ENCODE results near the gene ADARB1.
A peak's percentile ranks its signal among the peaks of the same experiment; 100 is the strongest.

Gene ADARB1

DNA sequence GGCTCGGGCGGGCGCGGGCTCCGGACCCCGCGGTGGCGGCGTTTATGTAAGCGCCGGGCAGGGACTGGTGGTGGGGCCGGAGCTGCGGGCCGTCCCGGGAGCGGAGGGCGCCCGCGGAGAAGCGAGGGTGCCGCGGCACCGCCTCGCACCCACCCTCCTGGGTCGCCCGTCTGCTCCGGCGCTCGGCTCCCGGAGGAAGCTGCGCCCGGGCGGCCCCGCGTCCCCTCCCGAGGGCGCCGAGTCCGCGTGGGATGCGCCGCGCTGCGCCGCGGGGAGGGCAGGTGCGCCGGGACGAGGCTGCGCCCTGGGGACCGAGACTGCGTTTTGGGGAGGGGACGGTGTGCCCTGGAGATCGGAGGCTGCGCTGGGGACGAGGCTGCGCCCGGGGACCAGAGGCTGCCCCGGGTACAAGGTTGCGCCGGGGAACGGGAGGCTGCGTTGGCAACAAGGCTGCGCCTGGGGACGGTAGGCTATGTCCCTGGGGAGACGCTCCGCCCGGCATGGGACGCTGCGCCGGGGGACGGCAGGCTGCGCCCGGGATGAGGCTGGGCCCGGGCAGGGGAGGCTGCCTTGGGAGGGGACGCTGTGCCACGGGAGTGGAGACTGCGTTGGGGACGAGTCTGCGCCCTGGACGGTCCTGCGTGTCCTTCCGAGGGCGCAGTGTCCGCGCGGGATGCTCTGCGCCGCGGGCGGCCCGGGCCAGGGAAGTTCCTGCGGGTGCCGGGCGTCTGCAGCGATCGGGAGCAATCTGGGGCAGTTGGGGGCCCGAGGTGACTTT, 627 bp downstream of the ADARB1 start:
- TF ChIP-seq, protein P1, sequence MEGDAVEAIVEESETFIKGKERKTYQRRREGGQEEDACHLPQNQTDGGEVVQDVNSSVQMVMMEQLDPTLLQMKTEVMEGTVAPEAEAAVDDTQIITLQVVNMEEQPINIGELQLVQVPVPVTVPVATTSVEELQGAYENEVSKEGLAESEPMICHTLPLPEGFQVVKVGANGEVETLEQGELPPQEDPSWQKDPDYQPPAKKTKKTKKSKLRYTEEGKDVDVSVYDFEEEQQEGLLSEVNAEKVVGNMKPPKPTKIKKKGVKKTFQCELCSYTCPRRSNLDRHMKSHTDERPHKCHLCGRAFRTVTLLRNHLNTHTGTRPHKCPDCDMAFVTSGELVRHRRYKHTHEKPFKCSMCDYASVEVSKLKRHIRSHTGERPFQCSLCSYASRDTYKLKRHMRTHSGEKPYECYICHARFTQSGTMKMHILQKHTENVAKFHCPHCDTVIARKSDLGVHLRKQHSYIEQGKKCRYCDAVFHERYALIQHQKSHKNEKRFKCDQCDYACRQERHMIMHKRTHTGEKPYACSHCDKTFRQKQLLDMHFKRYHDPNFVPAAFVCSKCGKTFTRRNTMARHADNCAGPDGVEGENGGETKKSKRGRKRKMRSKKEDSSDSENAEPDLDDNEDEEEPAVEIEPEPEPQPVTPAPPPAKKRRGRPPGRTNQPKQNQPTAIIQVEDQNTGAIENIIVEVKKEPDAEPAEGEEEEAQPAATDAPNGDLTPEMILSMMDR (IDR thresholded peaks at IDR 0.05; ENCODE audit: borderline replicate concordance, control extremely low read depth, extremely low read depth, insufficient read depth, missing control alignments): no peak
- in situ Hi-C loops (cut with MboI; ENCODE audit: low sequenced_read_pairs, unreplicated experiment): no loop called here
- DNase-seq (ENCODE audit: low spot score): peak; percentile 61

GRCh38 chr21:45075596-45076244, 1.3 kb downstream of the ADARB1 start:
- TF ChIP-seq, protein P1 (IDR thresholded peaks at IDR 0.05; ENCODE audit: borderline replicate concordance, control extremely low read depth, extremely low read depth, insufficient read depth, missing control alignments): no peak
- no peak for DNase-seq (ENCODE audit: low spot score)
- in situ Hi-C loops (cut with MboI; ENCODE audit: low sequenced_read_pairs, unreplicated experiment): no loop called here

DNA sequence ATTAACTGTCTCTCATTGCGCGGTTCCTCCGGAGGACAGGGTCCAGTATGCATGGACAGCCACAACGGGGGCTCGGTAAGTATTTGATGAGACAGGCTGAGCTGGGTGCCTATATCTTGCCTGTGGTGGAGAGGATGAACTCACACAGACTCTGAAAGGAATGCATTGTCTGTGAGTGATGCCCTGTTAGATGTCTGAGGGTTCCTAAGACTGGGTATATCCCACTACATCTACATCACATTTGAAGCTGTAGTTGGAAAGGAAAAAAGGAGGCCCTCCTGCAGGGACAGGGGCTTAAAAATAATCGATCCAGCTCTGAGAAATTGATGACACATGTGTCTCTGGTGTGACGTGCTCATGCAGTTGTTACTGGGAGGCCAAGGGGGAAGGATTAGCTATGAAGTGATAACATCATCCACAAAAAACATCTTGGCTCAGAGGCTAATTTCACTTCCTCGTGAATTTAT, 1.9 kb downstream of the ADARB1 start:
- TF ChIP-seq, protein P1 (IDR thresholded peaks at IDR 0.05; ENCODE audit: borderline replicate concordance, control extremely low read depth, extremely low read depth, insufficient read depth, missing control alignments): no peak
- in situ Hi-C loops (cut with MboI; ENCODE audit: low sequenced_read_pairs, unreplicated experiment): no loop called here
- no peak for DNase-seq (ENCODE audit: low spot score)

DNA sequence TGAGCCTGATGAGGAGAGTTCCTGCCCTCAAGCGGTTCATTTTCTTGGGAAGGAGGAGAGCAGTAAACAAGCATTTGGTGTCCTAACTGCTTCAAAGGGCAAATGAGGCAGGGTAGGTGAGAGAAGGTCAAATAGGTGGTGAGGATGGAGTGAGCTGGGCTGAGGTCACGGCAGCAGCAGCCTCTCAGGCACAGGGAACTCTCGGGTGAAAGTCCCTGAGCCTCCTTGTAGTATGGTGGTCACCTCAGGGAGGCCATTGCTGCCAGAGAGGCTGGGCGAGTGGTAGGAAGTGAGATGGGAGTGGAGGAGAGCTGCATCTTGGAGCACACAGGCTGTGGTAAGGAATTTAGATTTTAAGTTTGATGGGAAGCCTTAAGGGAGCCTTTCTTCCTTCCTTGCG, 4.0 kb downstream of the ADARB1 start:
- no peak for DNase-seq (ENCODE audit: low spot score)
- TF ChIP-seq, protein P1 (IDR thresholded peaks at IDR 0.05; ENCODE audit: borderline replicate concordance, control extremely low read depth, extremely low read depth, insufficient read depth, missing control alignments): no peak
- in situ Hi-C loops (cut with MboI; ENCODE audit: low sequenced_read_pairs, unreplicated experiment): no loop called here

DNA sequence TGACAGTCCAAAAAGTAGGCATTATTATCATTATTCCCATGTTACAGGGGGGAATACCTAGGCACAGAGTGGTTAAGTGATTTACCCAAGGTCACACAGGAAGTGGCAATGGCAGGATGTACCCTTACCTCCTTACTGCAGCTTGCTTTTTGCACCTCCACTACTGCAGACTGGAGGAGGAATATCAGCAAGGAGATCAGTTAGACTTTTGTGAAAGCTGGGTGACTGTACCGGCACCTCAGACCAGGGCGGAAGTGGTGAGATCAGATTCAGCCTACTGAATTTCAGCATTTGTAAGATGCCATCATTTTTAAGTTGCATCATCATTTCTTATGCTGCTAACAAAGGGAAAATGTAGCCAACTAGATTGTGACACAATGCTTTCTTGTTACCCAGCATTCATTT, 4.5 kb downstream of the ADARB1 start:
- TF ChIP-seq, protein P1 (IDR thresholded peaks at IDR 0.05; ENCODE audit: borderline replicate concordance, control extremely low read depth, extremely low read depth, insufficient read depth, missing control alignments): no peak
- in situ Hi-C loops (cut with MboI; ENCODE audit: low sequenced_read_pairs, unreplicated experiment): no loop called here
- no peak for DNase-seq (ENCODE audit: low spot score)

DNA sequence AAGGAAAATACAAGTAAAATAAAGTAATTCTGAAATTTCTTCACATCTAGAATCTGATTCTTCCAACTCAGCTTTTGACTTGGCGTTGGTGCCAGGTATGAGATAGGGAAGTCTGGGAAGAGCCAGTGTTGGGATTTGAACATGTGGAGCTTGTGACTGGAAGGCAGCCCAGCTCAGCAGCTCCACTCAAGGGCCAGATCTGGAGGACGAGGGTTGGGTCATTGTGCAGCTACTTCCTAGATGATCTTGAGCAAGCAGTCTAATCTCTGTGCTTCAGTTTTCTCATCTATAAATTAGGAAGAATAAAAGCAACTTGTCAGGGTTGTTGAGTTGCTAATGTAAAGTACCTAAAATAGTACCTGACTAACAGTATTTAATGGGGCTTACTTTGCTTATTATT, 5.0 kb downstream of the ADARB1 start:
- no peak for DNase-seq (ENCODE audit: low spot score)
- TF ChIP-seq, protein P1 (IDR thresholded peaks at IDR 0.05; ENCODE audit: borderline replicate concordance, control extremely low read depth, extremely low read depth, insufficient read depth, missing control alignments): no peak
- in situ Hi-C loops (cut with MboI; ENCODE audit: low sequenced_read_pairs, unreplicated experiment): no loop called here
